BJ (cell line): ENCODE measurements around the gene GPRIN3. TPM values are rescaled to one million over a fixed set of nuclear protein-coding genes. Genes with fewer than 3 reads are reported as not detected.

Experiments
- CTCF ChIA-PET: fragments of 350-600 bp; formaldehyde crosslinking; extraction: SDS; loops from one replicate; lab custom pipeline; 2021; ENCODE audit warnings: antibody characterized with exemption, inconsistent platforms; lab: Yijun Ruan, JAX
- POLR2A ChIA-PET: fragments of 300-600 bp; sonication (Branson Sonifier 250); formaldehyde crosslinking; extraction: SDS; loops from one replicate; lab custom pipeline; 2021; ENCODE audit warnings: antibody characterized with exemption; lab: Charles Lee
- DNase-seq: peaks from one replicate; pipeline ENCODE4 v3.0.0-alpha.2; 2011; ENCODE audit warnings: low read depth
- H3K27me3 ChIP-seq: 2 replicates; pipeline ENCODE4 v1.6.0; 2011; ENCODE audit warnings: low read length; ENCODE audit not compliant: control insufficient read depth, insufficient read depth
- H3K36me3 ChIP-seq: 2 replicates; pipeline ENCODE4 v1.5.1; 2011; ENCODE audit warnings: low read length; ENCODE audit not compliant: control insufficient read depth, insufficient read depth
- H3K4me3 ChIP-seq: 2 replicates; pipeline ENCODE4 v1.5.1; 2011; ENCODE audit warnings: low read depth, mild to moderate bottlenecking, control low read depth, low read length
- CTCF ChIP-seq: IDR thresholded peaks from 2 replicates; pipeline ENCODE4 v1.5.1; 2011; ENCODE audit warnings: low read depth, mild to moderate bottlenecking, control low read depth, inconsistent platforms, low read length, moderate library complexity; ENCODE audit not compliant: insufficient read depth
- polyA plus RNA-seq: library from polyadenylated mRNA; depleted of rRNA; stranded (reverse); fragments of >200 nt; gene quantifications from 2 replicates; pipeline ENCODE4 v1.2.3, GENCODE V29; 2011

The GPRIN3 gene
- polyA plus RNA-seq, 1 experiment, result not detected

- Histone ChIP-seq H3K4me3 (peak overlapping the region; percentile 49; the same call in 1 of the 2 replicates), H3K36me3 (no peaks in the 10 kb centered on the region), H3K27me3 (peaks cover 12% of the 10 kb centered on the region)
- TF ChIP-seq CTCF, result no peak
- POLR2A ChIA-PET, result no interaction called here
- CTCF ChIA-PET, result interaction anchor here (1.6 kb wide), 1 partner anchor 19 kb away, joined by 5 read pairs; no protein-coding TSS in a partner anchor
- DNase-seq, result no peak
These were observed 488 bp downstream of the GPRIN3 start for GRCh38 chr4:89307178-89307445.

GRCh38 chr4:89306486-89307177 lies 968 bp downstream of the GPRIN3 start:
- H3K4me3 ChIP-seq, result no peak overlapping the region
- H3K27me3 ChIP-seq, result peaks cover 12% of the 10 kb centered on the region
- ChIA-PET POLR2A (no interaction called here), CTCF (no interaction called here)
- TF ChIP-seq CTCF, result no peak
- H3K36me3 ChIP-seq, result no peaks in the 10 kb centered on the region
- no peak for DNase-seq

- Histone ChIP-seq H3K27me3 (peaks cover 12% of the 10 kb centered on the region), H3K4me3 (no peak overlapping the region), H3K36me3 (no peaks in the 10 kb centered on the region)
- no peak for DNase-seq
- ChIA-PET CTCF (interaction anchor here (0.7 kb wide), 1 partner anchor 20 kb away, joined by 5 read pairs; no protein-coding TSS in a partner anchor), POLR2A (no interaction called here)
- no peak for TF ChIP-seq CTCF
These were observed 1.7 kb downstream of the GPRIN3 start for GRCh38 chr4:89305712-89306437.

- no peak for DNase-seq
- POLR2A ChIA-PET, result no interaction called here
- no peak for TF ChIP-seq CTCF
- peaks cover 12% of the 10 kb centered on the region for H3K27me3 ChIP-seq
- H3K36me3 ChIP-seq, result no peaks in the 10 kb centered on the region
- H3K4me3 ChIP-seq, result no peak overlapping the region
- CTCF ChIA-PET, result no interaction called here
These were observed 2.6 kb downstream of the GPRIN3 start for GRCh38 chr4:89305028-89305427.

GRCh38 chr4:89303814-89304388 lies 3.7 kb downstream of the GPRIN3 start:
- Histone ChIP-seq H3K27me3 (peaks cover 12% of the 10 kb centered on the region), H3K4me3 (no peak overlapping the region), H3K36me3 (no peaks in the 10 kb centered on the region)
- no peak for DNase-seq
- CTCF ChIA-PET, result no interaction called here
- TF ChIP-seq CTCF, result no peak
- POLR2A ChIA-PET, result no interaction called here
